Measurements from ENCODE around the gene CGN.

Gene CGN

GRCh38 chr1:151529211-151529702, 18.1 kb downstream of the CGN start:
- no peak overlapping the region for H3K4me3 ChIP-seq (ENCODE audit: low read depth, low read length)

GRCh38 chr1:151529781-151530180, 18.6 kb downstream of the CGN start:
- no peak overlapping the region for H3K4me3 ChIP-seq (ENCODE audit: low read depth, low read length)
- no peak for DNase-seq (ENCODE audit: low read depth)
- no peak for TF ChIP-seq CTCF (IDR thresholded peaks at IDR 0.05; ENCODE audit: control insufficient read depth, extremely low read depth, insufficient read depth)

More at GRCh38 chr1:151529211-151529702, 18.1 kb downstream of the CGN start:
- no peak for TF ChIP-seq CTCF (IDR thresholded peaks at IDR 0.05; ENCODE audit: control insufficient read depth, extremely low read depth, insufficient read depth)
- no peak for DNase-seq (ENCODE audit: low read depth)

- no peak for TF ChIP-seq CTCF (IDR thresholded peaks at IDR 0.05; ENCODE audit: control insufficient read depth, extremely low read depth, insufficient read depth)
- H3K4me3 ChIP-seq (ENCODE audit: low read depth, low read length) = no peak overlapping the region
- DNase-seq (ENCODE audit: low read depth) = no peak
Measured at GRCh38 chr1:151530461-151530860, 19.3 kb downstream of the CGN start.

GRCh38 chr1:151533870-151534269, 22.7 kb downstream of the CGN start:
- no peak overlapping the region for H3K4me3 ChIP-seq (ENCODE audit: low read depth, low read length)
- no peak for DNase-seq (ENCODE audit: low read depth)
- TF ChIP-seq CTCF (IDR thresholded peaks at IDR 0.05; ENCODE audit: control insufficient read depth, extremely low read depth, insufficient read depth) = no peak

- DNase-seq (ENCODE audit: low read depth) = no peak
- H3K4me3 ChIP-seq (ENCODE audit: low read depth, low read length) = no peak overlapping the region
- peak; percentile 98 for TF ChIP-seq CTCF (IDR thresholded peaks at IDR 0.05; ENCODE audit: control insufficient read depth, extremely low read depth, insufficient read depth)
Measured at GRCh38 chr1:151534662-151535278, 23.6 kb downstream of the CGN start.

- no peak overlapping the region for H3K4me3 ChIP-seq (ENCODE audit: low read depth, low read length)
- no peak for TF ChIP-seq CTCF (IDR thresholded peaks at IDR 0.05; ENCODE audit: control insufficient read depth, extremely low read depth, insufficient read depth)
- DNase-seq (ENCODE audit: low read depth) = no peak
Measured at GRCh38 chr1:151535326-151536271, 24.4 kb downstream of the CGN start.

All from LNCaP clone FGC (cell line).